HL-60 (cell line): ENCODE data around the gene TBC1D3B.

Experiments
- POLR2AphosphoS5 ChIP-seq: IDR thresholded peaks from 2 replicates; pipeline ENCODE4 v1.6.1; 2012; ENCODE audit warnings: low read depth
- TF ChIP-seq, protein P1 (sequence below): IDR thresholded peaks from one replicate; pipeline ENCODE4 v1.5.1; 2011; ENCODE audit warnings: low read length, control low read depth, inconsistent platforms; ENCODE audit not compliant: insufficient read depth
- TF ChIP-seq, protein P2 (sequence below): IDR thresholded peaks from 2 replicates; pipeline ENCODE4 v1.6.1; 2012; ENCODE audit warnings: low read depth; ENCODE audit not compliant: insufficient replicate concordance

DNA sequence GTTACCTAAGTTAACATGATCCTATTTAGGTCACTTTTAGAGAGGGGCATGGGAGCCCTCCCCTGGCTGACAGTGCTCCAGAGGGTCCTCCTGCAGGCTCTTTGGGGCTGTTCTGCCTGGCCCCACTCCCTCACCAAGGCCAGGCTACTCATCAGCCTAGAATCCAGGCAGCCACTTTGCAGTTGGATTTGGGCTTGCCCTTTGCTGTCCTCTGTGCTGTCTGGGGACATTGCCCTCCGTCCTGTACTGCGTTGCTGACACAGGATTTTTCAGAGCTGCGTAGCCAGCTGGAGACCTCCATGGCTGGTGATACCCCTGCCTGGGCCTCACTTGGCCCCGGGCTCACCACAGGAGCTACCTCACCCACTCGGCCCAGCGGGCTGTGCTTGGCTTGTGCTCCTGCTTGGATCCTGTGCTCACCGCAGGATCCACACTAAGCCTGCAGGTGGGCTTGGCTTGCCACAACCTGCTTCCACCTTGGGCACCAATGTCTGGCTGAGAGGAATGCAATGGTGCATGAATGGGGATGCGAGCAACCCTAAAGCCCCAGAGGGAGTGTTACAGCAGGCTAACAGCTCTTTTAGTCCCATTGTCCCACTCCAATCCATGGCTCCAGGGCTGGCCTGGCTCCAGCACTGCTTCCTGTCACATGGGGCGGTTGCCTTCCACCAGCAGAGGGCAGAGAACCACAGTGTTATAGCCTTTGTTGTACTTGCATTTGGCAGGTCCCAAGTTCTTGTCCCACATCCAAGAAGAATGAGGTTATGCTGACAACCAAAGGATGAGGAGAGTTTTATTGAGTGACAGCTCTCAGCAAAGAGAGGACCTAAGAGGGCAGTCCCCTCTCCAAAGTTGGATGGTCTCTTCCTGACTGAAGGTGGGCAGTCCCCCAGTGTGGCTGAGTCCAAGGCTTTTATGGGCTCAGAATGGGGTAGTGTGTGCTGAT, 51.3 kb downstream of the TBC1D3B start:
- TF ChIP-seq, protein P1, sequence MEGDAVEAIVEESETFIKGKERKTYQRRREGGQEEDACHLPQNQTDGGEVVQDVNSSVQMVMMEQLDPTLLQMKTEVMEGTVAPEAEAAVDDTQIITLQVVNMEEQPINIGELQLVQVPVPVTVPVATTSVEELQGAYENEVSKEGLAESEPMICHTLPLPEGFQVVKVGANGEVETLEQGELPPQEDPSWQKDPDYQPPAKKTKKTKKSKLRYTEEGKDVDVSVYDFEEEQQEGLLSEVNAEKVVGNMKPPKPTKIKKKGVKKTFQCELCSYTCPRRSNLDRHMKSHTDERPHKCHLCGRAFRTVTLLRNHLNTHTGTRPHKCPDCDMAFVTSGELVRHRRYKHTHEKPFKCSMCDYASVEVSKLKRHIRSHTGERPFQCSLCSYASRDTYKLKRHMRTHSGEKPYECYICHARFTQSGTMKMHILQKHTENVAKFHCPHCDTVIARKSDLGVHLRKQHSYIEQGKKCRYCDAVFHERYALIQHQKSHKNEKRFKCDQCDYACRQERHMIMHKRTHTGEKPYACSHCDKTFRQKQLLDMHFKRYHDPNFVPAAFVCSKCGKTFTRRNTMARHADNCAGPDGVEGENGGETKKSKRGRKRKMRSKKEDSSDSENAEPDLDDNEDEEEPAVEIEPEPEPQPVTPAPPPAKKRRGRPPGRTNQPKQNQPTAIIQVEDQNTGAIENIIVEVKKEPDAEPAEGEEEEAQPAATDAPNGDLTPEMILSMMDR = no peak
- TF ChIP-seq, protein P2, sequence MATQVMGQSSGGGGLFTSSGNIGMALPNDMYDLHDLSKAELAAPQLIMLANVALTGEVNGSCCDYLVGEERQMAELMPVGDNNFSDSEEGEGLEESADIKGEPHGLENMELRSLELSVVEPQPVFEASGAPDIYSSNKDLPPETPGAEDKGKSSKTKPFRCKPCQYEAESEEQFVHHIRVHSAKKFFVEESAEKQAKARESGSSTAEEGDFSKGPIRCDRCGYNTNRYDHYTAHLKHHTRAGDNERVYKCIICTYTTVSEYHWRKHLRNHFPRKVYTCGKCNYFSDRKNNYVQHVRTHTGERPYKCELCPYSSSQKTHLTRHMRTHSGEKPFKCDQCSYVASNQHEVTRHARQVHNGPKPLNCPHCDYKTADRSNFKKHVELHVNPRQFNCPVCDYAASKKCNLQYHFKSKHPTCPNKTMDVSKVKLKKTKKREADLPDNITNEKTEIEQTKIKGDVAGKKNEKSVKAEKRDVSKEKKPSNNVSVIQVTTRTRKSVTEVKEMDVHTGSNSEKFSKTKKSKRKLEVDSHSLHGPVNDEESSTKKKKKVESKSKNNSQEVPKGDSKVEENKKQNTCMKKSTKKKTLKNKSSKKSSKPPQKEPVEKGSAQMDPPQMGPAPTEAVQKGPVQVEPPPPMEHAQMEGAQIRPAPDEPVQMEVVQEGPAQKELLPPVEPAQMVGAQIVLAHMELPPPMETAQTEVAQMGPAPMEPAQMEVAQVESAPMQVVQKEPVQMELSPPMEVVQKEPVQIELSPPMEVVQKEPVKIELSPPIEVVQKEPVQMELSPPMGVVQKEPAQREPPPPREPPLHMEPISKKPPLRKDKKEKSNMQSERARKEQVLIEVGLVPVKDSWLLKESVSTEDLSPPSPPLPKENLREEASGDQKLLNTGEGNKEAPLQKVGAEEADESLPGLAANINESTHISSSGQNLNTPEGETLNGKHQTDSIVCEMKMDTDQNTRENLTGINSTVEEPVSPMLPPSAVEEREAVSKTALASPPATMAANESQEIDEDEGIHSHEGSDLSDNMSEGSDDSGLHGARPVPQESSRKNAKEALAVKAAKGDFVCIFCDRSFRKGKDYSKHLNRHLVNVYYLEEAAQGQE = no peak
- TF ChIP-seq POLR2AphosphoS5 = no peak
